HEK293 (cell line): ENCODE results near the gene WDR36.

Experiments used
- CTCF ChIA-PET: fragments of 350-600 bp; formaldehyde crosslinking; extraction: SDS; loops from one replicate; lab custom pipeline; 2021; ENCODE audit warnings: antibody characterized with exemption; lab: Yijun Ruan, JAX
- POLR2A ChIA-PET: fragments of 300-600 bp; formaldehyde crosslinking; extraction: SDS; loops from one replicate; lab custom pipeline; 2020; ENCODE audit warnings: antibody characterized with exemption, inconsistent platforms; lab: Yijun Ruan, JAX
- H3K27ac ChIP-seq: fragments of 200-500 bp; sonication (Bioruptor generic); 2 replicates; pipeline ENCODE4 v1.5.1; 2014; ENCODE audit warnings: low read depth, low read length, control low read depth, inconsistent platforms; ENCODE audit errors: extremely low read depth
- H3K36me3 ChIP-seq, 2 experiments: fragments of 200-500 bp in 1 of 2; sonication (Bioruptor generic) in 1 of 2; 1 replicate in 1 of 2; 2 replicates in 1 of 2; pipeline ENCODE4 v1.5.1; 2014 to 2017; ENCODE audit warnings: inconsistent platforms in 2 of 2, low read length in 2 of 2; ENCODE audit not compliant: control insufficient read depth in 2 of 2, insufficient read depth in 1 of 2
- H3K4me1 ChIP-seq: fragments of 200-500 bp; sonication (Bioruptor generic); 2 replicates; pipeline ENCODE4 v1.5.1; 2014; ENCODE audit warnings: mild to moderate bottlenecking, low read length, inconsistent platforms; ENCODE audit not compliant: control insufficient read depth, insufficient read depth
- H3K4me3 ChIP-seq: 2 replicates; pipeline ENCODE4 v1.5.1; 2011; ENCODE audit warnings: low read depth, mild to moderate bottlenecking, control low read depth, low read length, moderate library complexity
- H3K9me3 ChIP-seq: fragments of 200-500 bp; sonication (Bioruptor generic); 2 replicates; pipeline ENCODE4 v1.5.1; 2014; ENCODE audit warnings: low read depth, low read length, inconsistent platforms; ENCODE audit not compliant: control insufficient read depth, insufficient read depth
- BCL11A ChIP-seq: fragments of 450-650 bp; formaldehyde crosslinking; IDR thresholded peaks from 2 replicates; pipeline ENCODE4 v1.5.1; 2016; ENCODE audit warnings: low read depth, missing biosample characterization, missing genetic modification characterization
- SALL2 ChIP-seq: fragments of 450-650 bp; formaldehyde crosslinking; IDR thresholded peaks from 2 replicates; pipeline ENCODE4 v1.5.0; 2017; ENCODE audit warnings: missing biosample characterization, mild to moderate bottlenecking, missing genetic modification characterization, borderline replicate concordance
- SCRT2 ChIP-seq: fragments of 450-650 bp; formaldehyde crosslinking; IDR thresholded peaks from 2 replicates; pipeline ENCODE4 v1.5.1; 2016; ENCODE audit warnings: missing biosample characterization, missing genetic modification characterization
- SP7 ChIP-seq: fragments of 450-650 bp; formaldehyde crosslinking; IDR thresholded peaks from 2 replicates; pipeline ENCODE4 v1.5.1; 2016; ENCODE audit warnings: missing biosample characterization, missing genetic modification characterization
- ZNF133 ChIP-seq: fragments of 450-650 bp; formaldehyde crosslinking; IDR thresholded peaks from 2 replicates; pipeline ENCODE4 v1.5.1; 2016; ENCODE audit warnings: missing biosample characterization, missing genetic modification characterization
- ZNF138 ChIP-seq: fragments of 450-650 bp; formaldehyde crosslinking; IDR thresholded peaks from 2 replicates; pipeline ENCODE4 v1.5.1; 2016; ENCODE audit warnings: missing biosample characterization, missing genetic modification characterization, borderline replicate concordance
- ZNF148 ChIP-seq: fragments of 450-650 bp; formaldehyde crosslinking; IDR thresholded peaks from 2 replicates; pipeline ENCODE4 v1.5.0; 2017; ENCODE audit warnings: missing biosample characterization, missing genetic modification characterization, borderline replicate concordance
- ZNF157 ChIP-seq: fragments of 450-650 bp; formaldehyde crosslinking; IDR thresholded peaks from 2 replicates; pipeline ENCODE4 v1.5.1; 2016; ENCODE audit warnings: missing biosample characterization, missing genetic modification characterization
- ZNF16 ChIP-seq: fragments of 450-650 bp; formaldehyde crosslinking; IDR thresholded peaks from 2 replicates; pipeline ENCODE4 v1.5.1; 2016; ENCODE audit warnings: low read depth, missing biosample characterization, missing genetic modification characterization
- ZNF223 ChIP-seq: fragments of 450-650 bp; formaldehyde crosslinking; IDR thresholded peaks from 2 replicates; pipeline ENCODE4 v1.5.1; 2016; ENCODE audit warnings: missing biosample characterization, missing genetic modification characterization
- ZNF239 ChIP-seq: fragments of 450-650 bp; formaldehyde crosslinking; IDR thresholded peaks from 2 replicates; pipeline ENCODE4 v1.5.1; 2016; ENCODE audit warnings: missing biosample characterization, missing genetic modification characterization
- ZNF266 ChIP-seq: fragments of 450-650 bp; formaldehyde crosslinking; IDR thresholded peaks from 2 replicates; pipeline ENCODE4 v1.5.1; 2016; ENCODE audit warnings: missing biosample characterization, missing genetic modification characterization, low read depth
- ZNF292 ChIP-seq: fragments of 450-650 bp; formaldehyde crosslinking; IDR thresholded peaks from 2 replicates; pipeline ENCODE4 v1.5.1; 2016; ENCODE audit warnings: low read depth, missing biosample characterization, missing genetic modification characterization, borderline replicate concordance
- ZNF362 ChIP-seq: fragments of 450-650 bp; formaldehyde crosslinking; IDR thresholded peaks from 2 replicates; pipeline ENCODE4 v1.5.1; 2016; ENCODE audit warnings: missing biosample characterization, missing genetic modification characterization
- ZNF37A ChIP-seq: fragments of 450-650 bp; IDR thresholded peaks from 2 replicates; pipeline ENCODE4 v1.5.1; 2018; ENCODE audit warnings: missing biosample characterization, missing genetic modification characterization
- ZNF610 ChIP-seq: fragments of 450-650 bp; formaldehyde crosslinking; IDR thresholded peaks from 2 replicates; pipeline ENCODE4 v1.5.1; 2016; ENCODE audit warnings: missing biosample characterization, missing genetic modification characterization, borderline replicate concordance
- ZNF658 ChIP-seq: fragments of 450-650 bp; formaldehyde crosslinking; IDR thresholded peaks from 2 replicates; pipeline ENCODE4; 2016; ENCODE audit warnings: missing biosample characterization, missing genetic modification characterization
- ZNF692 ChIP-seq: fragments of 450-650 bp; formaldehyde crosslinking; IDR thresholded peaks from 2 replicates; pipeline ENCODE4 v1.5.1; 2016; ENCODE audit warnings: missing biosample characterization, missing genetic modification characterization
- ZNF76 ChIP-seq: fragments of 450-650 bp; formaldehyde crosslinking; IDR thresholded peaks from 2 replicates; pipeline ENCODE4; 2016; ENCODE audit warnings: low read depth, missing biosample characterization, missing genetic modification characterization, borderline replicate concordance
- ZSCAN18 ChIP-seq: fragments of 450-650 bp; formaldehyde crosslinking; IDR thresholded peaks from 2 replicates; pipeline ENCODE4 v1.5.1; 2016; ENCODE audit warnings: missing biosample characterization, missing genetic modification characterization

Gene WDR36

GRCh38 chr5:111079846-111080245 lies 12.3 kb upstream of the WDR36 start (continued):
- TF ChIP-seq SALL2 (tag by site-specific recombination) (no peak), ZNF148 (no peak)

GRCh38 chr5:111083323-111083722 lies 8.8 kb upstream of the WDR36 start:
- TF ChIP-seq SP7 (peak; percentile 76), ZNF133 (tag by site-specific recombination) (no peak)
- POLR2A ChIA-PET = no interaction called here
- CTCF ChIA-PET = no interaction called here

GRCh38 chr5:111095982-111096381 lies 3.8 kb downstream of the WDR36 start:
- peaks cover 25 to 52% of the 10 kb centered on the region in 2 experiments for H3K36me3 ChIP-seq
- no peaks in the 10 kb centered on the region for H3K4me1 ChIP-seq

More at GRCh38 chr5:111083323-111083722, 8.8 kb upstream of the WDR36 start:
- no peak overlapping the region for H3K4me3 ChIP-seq
- no peaks in the 10 kb centered on the region for H3K9me3 ChIP-seq
- H3K27ac ChIP-seq = no peak overlapping the region
- no peaks in the 10 kb centered on the region for H3K36me3 ChIP-seq
- no peaks in the 10 kb centered on the region for H3K4me1 ChIP-seq

More at GRCh38 chr5:111095982-111096381, 3.8 kb downstream of the WDR36 start:
- no peak for TF ChIP-seq ZNF692 (tag by site-specific recombination)
- TF ChIP-seq ZNF223 (tag by site-specific recombination) = no peak
- TF ChIP-seq ZNF157 = no peak
- no peak for TF ChIP-seq ZNF610 (tag by site-specific recombination)
- no peak for TF ChIP-seq ZNF266
- no peak for TF ChIP-seq ZNF138 (tag by site-specific recombination)
- no peak for TF ChIP-seq ZNF37A
- no peak for TF ChIP-seq ZNF362 (tag by site-specific recombination)
- TF ChIP-seq ZNF76 (tag by site-specific recombination) = no peak
- no peak for TF ChIP-seq ZNF239 (tag by site-specific recombination)
- TF ChIP-seq SP7 = no peak
- no peak for TF ChIP-seq BCL11A (tag by site-specific recombination)
- no peak for TF ChIP-seq SCRT2 (tag by site-specific recombination)
- no peak for TF ChIP-seq ZNF658 (tag by site-specific recombination)
- TF ChIP-seq ZNF292 (tag by site-specific recombination) = no peak
- no peak for TF ChIP-seq ZSCAN18 (tag by site-specific recombination)
- TF ChIP-seq ZNF16 (tag by site-specific recombination) = no peak
- TF ChIP-seq, all 188 proteins: peak for 0
- no peaks in the 10 kb centered on the region for H3K9me3 ChIP-seq
- CTCF ChIA-PET = no interaction called here
- H3K27ac ChIP-seq = no peak overlapping the region
- POLR2A ChIA-PET = no interaction called here
- H3K4me3 ChIP-seq = no peak overlapping the region
